Spleen (tissue), 11 donors: ENCODE data around the gene PSMG2. TPM values are rescaled to one million over a fixed set of nuclear protein-coding genes. Genes with fewer than 3 reads are reported as not detected.

ENCODE experiments used
- DNase-seq: peaks from one replicate; pipeline ENCODE4 v3.0.0-alpha.2; 2020
- H3K27ac ChIP-seq, 8 donors: fragments of 200-600 bp; sonication (generic) in 7 of 8; 1 replicate in 4 of 8; 2 replicates in 4 of 8; pipeline versions ENCODE4 v1.5.0 to v1.8.0; 2016 to 2021; ENCODE audit warnings: inconsistent platforms in 4 of 8, mild to moderate bottlenecking in 4 of 8, moderate library complexity in 1 of 8
- H3K27me3 ChIP-seq, 7 donors: fragments of 200-600 bp; sonication (generic) in 6 of 7; replicated peaks in 1 of 7; 1 replicate in 4 of 7; 2 replicates in 3 of 7; pipeline versions ENCODE4 v1.5.0 to v1.8.0; 2016 to 2021; ENCODE audit warnings: inconsistent platforms in 3 of 7, mild to moderate bottlenecking in 1 of 7
- H3K36me3 ChIP-seq, 6 donors: fragments of 200-600 bp; sonication (generic) in 5 of 6; 1 replicate in 4 of 6; 2 replicates in 2 of 6; pipeline versions ENCODE4 v1.5.0 to v1.8.0; 2016 to 2021; ENCODE audit warnings: inconsistent platforms in 2 of 6
- H3K4me1 ChIP-seq, 6 donors: fragments of 200-600 bp; sonication (generic) in 5 of 6; 1 replicate in 3 of 6; 2 replicates in 3 of 6; pipeline versions ENCODE4 v1.5.0 to v1.8.0; 2016 to 2021; ENCODE audit warnings: inconsistent platforms in 3 of 6
- H3K4me3 ChIP-seq, 8 donors: fragments of 200-600 bp; sonication (generic) in 7 of 8; 1 replicate in 4 of 8; 2 replicates in 4 of 8; pipeline versions ENCODE4 v1.5.0 to v1.8.0; 2016 to 2021; ENCODE audit warnings: inconsistent platforms in 4 of 8, mild to moderate bottlenecking in 4 of 8, moderate library complexity in 2 of 8
- H3K9me3 ChIP-seq, 8 donors: fragments of 200-600 bp; sonication (generic) in 7 of 8; 1 replicate in 4 of 8; 2 replicates in 4 of 8; pipeline versions ENCODE4 v1.5.0 to v1.8.0; 2016 to 2021; ENCODE audit warnings: inconsistent platforms in 4 of 8
- CTCF ChIP-seq, 11 experiments: fragments of 200-600 bp in 7 of 11; fragments of 450-650 bp in 4 of 11; sonication (generic) in 4 of 11; IDR thresholded peaks in 8 of 11; conservative IDR thresholded peaks in 3 of 11; 1 replicate in 7 of 11; 2 replicates in 4 of 11; pipeline versions ENCODE4 v1.4.0 to v1.8.0; 2016 to 2021; ENCODE audit warnings: antibody characterized with exemption in 11 of 11, inconsistent platforms in 4 of 11, mild to moderate bottlenecking in 1 of 11
- POLR2A ChIP-seq, 3 donors: fragments of 450-650 bp; IDR thresholded peaks; one replicate each; pipeline ENCODE4 v1.5.1; 2017; ENCODE audit warnings: antibody characterized with exemption in 3 of 3, mild to moderate bottlenecking in 1 of 3
- POLR2AphosphoS5 ChIP-seq, 3 donors: sonication (generic); formaldehyde crosslinking; IDR thresholded peaks; one replicate each; pipeline ENCODE4 v1.5.1; 2017; ENCODE audit warnings: antibody characterized with exemption in 3 of 3
- WGBS, 5 donors: extraction: QIAGEN DNeasy Blood & Tissue Kit in 3 of 5; methylation state at CpG; one replicate each; pipeline versions ENCODE4 v1.1.5 to v1.1.7; 2013 to 2018; 5-methylcytosine and 5-hydroxymethylcytosine counted together
- intact Hi-C: fragments of 100-400 bp; cut with DNase I; formaldehyde crosslinking; loops from one replicate; pipeline ENCODE4 v1.15.0; 2023; ENCODE audit warnings: low total_unique reads
- polyA plus RNA-seq, 3 donors: library from polyadenylated mRNA; stranded (reverse); fragments of 200-250 nt; gene quantifications; one replicate each; pipeline ENCODE4 v1.2.1, GENCODE V29; 2013
- total RNA-seq, 7 donors: library from RNA; depleted of rRNA in 3 of 7; stranded (reverse); fragments of >200 nt in 3 of 7; fragmentation: NEBNext Ultra II Directional in 4 of 7; extraction: Animal tissue kit (Norgen Biotek cat#: 25700) in 4 of 7; gene quantifications; one replicate each; pipeline versions ENCODE4 v1.1.0 to v1.2.1, GENCODE V29; 2016 to 2021
- donor health status: healthy with polysubstance abuse.
- donor health status: DM: no; HTN: no; CAD: no; lungs with moderate emphysema.
- donor health status: DM: no; HTN: no; CAD: no.
- donor health status: Bipolar disorder and iron deficiency.
- donor health status: healthy.
- donor health status: DM: no; HTN: no; CAD: no.
- donor health status: DM: yes; HTN: yes; CAD: no.

Gene PSMG2
- total and polyA plus RNA-seq, 10 donors, result 50.0 to 98.6 (median 73.3) TPM

- peak overlapping the region; percentile 54 to 96 (median 80) for H3K4me3 ChIP-seq
- peak overlapping the region; percentile 38 to 91 (median 86) for H3K27ac ChIP-seq
- peaks cover 0 to 46% (median 18%) of the 10 kb centered on the region in 6 donors for H3K4me1 ChIP-seq
- peak; percentile 77 for DNase-seq
- intact Hi-C loops, result no loop called here
- 1 to 4% (median 2%) methylated on average over 30 to 89 of the region's 89 CpGs for WGBS, 5 donors
- no peaks in the 10 kb centered on the region for H3K36me3 ChIP-seq
- TF ChIP-seq POLR2A (IDR thresholded peaks at IDR 0.05) (no peak), CTCF (IDR thresholded peaks at IDR 0.05 in 8 of 11, conservative IDR thresholded peaks at IDR 0.05 in 3 of 11) (no peak), POLR2AphosphoS5 (IDR thresholded peaks at IDR 0.05) (peak in 2 of 3 donors; percentile 65)
- peaks cover 0 to 38% (median 0%) of the 10 kb centered on the region in 7 donors for H3K27me3 ChIP-seq
- H3K9me3 ChIP-seq, result no peaks in the 10 kb centered on the region
These were observed 45.7 kb upstream of the PSMG2 start for GRCh38 chr18:12656938-12657683.

- H3K36me3 ChIP-seq, result no peaks in the 10 kb centered on the region
- intact Hi-C loops, result no loop called here
- DNase-seq, result peak; percentile 88
- no peaks in the 10 kb centered on the region for H3K9me3 ChIP-seq
- H3K27ac ChIP-seq, result peak within 1 kb of the TSS; percentile 38 to 91 (median 86)
- peak; percentile 26 to 72 (median 67) for TF ChIP-seq POLR2AphosphoS5 (IDR thresholded peaks at IDR 0.05)
- no peak for TF ChIP-seq POLR2A (IDR thresholded peaks at IDR 0.05)
- H3K4me3 ChIP-seq, result peak within 1 kb of the TSS; percentile 54 to 96 (median 80)
- H3K27me3 ChIP-seq, result peaks cover 0 to 38% (median 0%) of the 10 kb centered on the region in 7 donors
- H3K4me1 ChIP-seq, result peaks cover 0 to 46% (median 18%) of the 10 kb centered on the region in 6 donors
- 0 to 1% (median 0%) methylated on average over 13 to 112 of the region's 112 CpGs; no CpG with 5 or more reads in 1 of the 5 donors for WGBS, 5 donors
These were observed 45.0 kb upstream of the PSMG2 start, which contains the start of gene SPIRE1 for GRCh38 chr18:12657684-12658425. TSS of gene SPIRE1 (minus strand) at chr18:12658107. CDS start at chr18:12657866, 241 bp downstream.

GRCh38 chr18:12658426-12659138 lies 44.3 kb upstream of the PSMG2 start:
- Histone ChIP-seq H3K27me3 (peaks cover 0 to 38% (median 0%) of the 10 kb centered on the region in 7 donors), H3K36me3 (no peaks in the 10 kb centered on the region), H3K27ac (peak overlapping the region in 7 of 8 donors; percentile 58 to 91 (median 86)), H3K4me3 (peak overlapping the region; percentile 54 to 96 (median 80)), H3K9me3 (no peaks in the 10 kb centered on the region), H3K4me1 (peaks cover 0 to 38% (median 18%) of the 10 kb centered on the region in 6 donors)
- intact Hi-C loops, result no loop called here
- DNase-seq, result no peak
- TF ChIP-seq POLR2AphosphoS5 (IDR thresholded peaks at IDR 0.05), result no peak
- no peak for TF ChIP-seq CTCF (IDR thresholded peaks at IDR 0.05 in 8 of 11, conservative IDR thresholded peaks at IDR 0.05 in 3 of 11)
- no peak for TF ChIP-seq POLR2A (IDR thresholded peaks at IDR 0.05)
- 14 to 37% (median 18%) methylated on average over 25 to 42 of the region's 42 CpGs for WGBS, 5 donors

GRCh38 chr18:12659904-12660605 lies 42.8 kb upstream of the PSMG2 start:
- Histone ChIP-seq H3K36me3 (peaks cover 0 to under 1% (median 0%) of the 10 kb centered on the region in 6 donors), H3K27ac (no peak overlapping the region), H3K9me3 (no peaks in the 10 kb centered on the region), H3K27me3 (peaks cover 0 to 31% (median 0%) of the 10 kb centered on the region in 7 donors), H3K4me1 (peaks cover 0 to 37% (median 18%) of the 10 kb centered on the region in 6 donors), H3K4me3 (no peak overlapping the region)
- WGBS, 5 donors, result 78 to 94% (median 84%) methylated on average over 9 of the region's 9 CpGs
- DNase-seq, result no peak
- intact Hi-C loops, result no loop called here
- no peak for TF ChIP-seq POLR2A (IDR thresholded peaks at IDR 0.05)
- TF ChIP-seq POLR2AphosphoS5 (IDR thresholded peaks at IDR 0.05), result no peak
- TF ChIP-seq CTCF (IDR thresholded peaks at IDR 0.05 in 8 of 11, conservative IDR thresholded peaks at IDR 0.05 in 3 of 11), result peak; percentile 70 to 93 (median 88)
